Naive thymus-derived CD4-positive, alpha-beta T cell (primary cell): ENCODE measurements around the gene RHPN2. TPM values are rescaled to one million over a fixed set of nuclear protein-coding genes. Genes with fewer than 3 reads are reported as not detected.
"Not testable (repeated sequence)": the region's sequence is repeated elsewhere in the genome, so short reads cannot be mapped to it uniquely, and the experiment has no call there.

ENCODE experiments used
- ATAC-seq: fragments of 150-1000 bp; cut with Tn5 transposase; 2 replicates; pipeline ENCODE4 v1.10.0; 2021; ENCODE audit warnings: mild to moderate bottlenecking, moderate library complexity
- CTCF ChIA-PET: fragments of 350-600 bp; sonication (Branson Sonifier 250); formaldehyde crosslinking; loops from one replicate; lab custom pipeline; 2021; ENCODE audit warnings: antibody characterized with exemption; lab: Charles Lee
- POLR2A ChIA-PET: fragments of 350-600 bp; sonication (Branson Sonifier 250); formaldehyde crosslinking; loops from one replicate; lab custom pipeline; 2021; ENCODE audit warnings: antibody characterized with exemption, inconsistent platforms; lab: Charles Lee
- DNase-seq, 9 donors: peaks; one replicate each; pipeline versions ENCODE4 v3.0.0 to v3.0.0-alpha.2; 2020 to 2022; ENCODE audit warnings: mixed read lengths in 1 of 9
- H3K27ac ChIP-seq: one replicate; pipeline ENCODE4 v1.7.0; 2013; ENCODE audit warnings: mild to moderate bottlenecking, low read depth, low read length, moderate library complexity
- H3K27me3 ChIP-seq, 2 donors: one replicate each; pipeline ENCODE4 v1.7.0; 2013; ENCODE audit warnings: low read length in 2 of 2, mild to moderate bottlenecking in 2 of 2, moderate library complexity in 2 of 2; ENCODE audit not compliant: control insufficient read depth in 2 of 2, insufficient read depth in 2 of 2
- H3K36me3 ChIP-seq, 3 experiments: 1 replicate in 2 of 3; 2 replicates in 1 of 3; pipeline ENCODE4 v1.7.0; 2013; ENCODE audit warnings: low read length in 3 of 3, mild to moderate bottlenecking in 3 of 3, moderate library complexity in 1 of 3; ENCODE audit not compliant: insufficient read depth in 3 of 3, control insufficient read depth in 2 of 3
- H3K4me1 ChIP-seq, 2 donors: one replicate each; pipeline ENCODE4 v1.7.0; 2013; ENCODE audit warnings: low read length in 2 of 2, mild to moderate bottlenecking in 2 of 2, moderate library complexity in 1 of 2; ENCODE audit not compliant: control insufficient read depth in 2 of 2, insufficient read depth in 2 of 2
- H3K4me3 ChIP-seq: 2 replicates; pipeline ENCODE4 v1.7.0; 2013; ENCODE audit warnings: mild to moderate bottlenecking, low read length
- H3K9me3 ChIP-seq, 3 experiments: 1 replicate in 2 of 3; 2 replicates in 1 of 3; pipeline ENCODE4 v1.7.0; 2013; ENCODE audit warnings: low read length in 3 of 3; ENCODE audit not compliant: control insufficient read depth in 2 of 3
- H3K27ac Mint-ChIP-seq, 9 donors: one replicate each; pipeline ENCODE4 v1.8.0; 2020 to 2022; ENCODE audit warnings: mixed read lengths in 9 of 9, mild to moderate bottlenecking in 8 of 9, moderate library complexity in 5 of 9, inconsistent platforms in 2 of 9
- H3K27me3 Mint-ChIP-seq, 5 donors: one replicate each; pipeline ENCODE4 v1.8.0; 2021 to 2022; ENCODE audit warnings: mixed read lengths in 5 of 5, mild to moderate bottlenecking in 1 of 5
- H3K36me3 Mint-ChIP-seq, 5 donors: one replicate each; pipeline ENCODE4 v1.8.0; 2020 to 2022; ENCODE audit warnings: mixed read lengths in 5 of 5, mild to moderate bottlenecking in 3 of 5, inconsistent platforms in 1 of 5
- H3K4me1 Mint-ChIP-seq, 7 donors: one replicate each; pipeline ENCODE4 v1.8.0; 2020 to 2022; ENCODE audit warnings: mixed read lengths in 7 of 7, mild to moderate bottlenecking in 3 of 7, inconsistent platforms in 1 of 7
- H3K4me3 Mint-ChIP-seq, 10 donors: one replicate each; pipeline ENCODE4 v1.8.0; 2020 to 2022; ENCODE audit warnings: mild to moderate bottlenecking in 10 of 10, mixed read lengths in 10 of 10, moderate library complexity in 6 of 10, inconsistent platforms in 2 of 10
- H3K9me3 Mint-ChIP-seq, 11 donors: one replicate each; pipeline ENCODE4 v1.8.0; 2020 to 2022; ENCODE audit warnings: mixed read lengths in 11 of 11, mild to moderate bottlenecking in 4 of 11, inconsistent platforms in 1 of 11, moderate library complexity in 1 of 11
- intact Hi-C, 2 donors: fragments of 100-400 bp; cut with micrococcal nuclease; formaldehyde crosslinking; loops; one replicate each; pipeline ENCODE4 v1.15.1; 2023
- polyA plus RNA-seq, 2 donors: library from polyadenylated mRNA; unstranded; fragments of 300-500 nt; fragmentation: Illumina TruSeq; gene quantifications; one replicate each; pipeline ENCODE4 v1.2.3, GENCODE V29; 2021
- total RNA-seq, 6 experiments: library from RNA in 5 of 6; stranded (reverse) in 5 of 6; gene quantifications; 1 replicate in 5 of 6; 2 replicates in 1 of 6; pipeline ENCODE4 v1.2.3 and lab custom pipeline; 2021 to 2026

Gene RHPN2
- total and polyA plus RNA-seq, 7 experiments from 2014 or later: 0.16 to 2.6 (median 0.34) TPM; not detected in 2

- H3K27ac ChIP-seq, H3K9me3 Mint-ChIP-seq, H3K36me3 Mint-ChIP-seq, intact Hi-C loops, DNase-seq, CTCF ChIA-PET, H3K27me3 Mint-ChIP-seq, POLR2A ChIA-PET, H3K4me1 ChIP-seq, H3K27me3 ChIP-seq, H3K36me3 ChIP-seq, H3K9me3 ChIP-seq, H3K4me3 ChIP-seq, ATAC-seq: not testable (repeated sequence)
- H3K4me1 Mint-ChIP-seq: peaks cover 7 to 15% (median 9%) of the 10 kb centered on the region in 7 donors
- H3K4me3 Mint-ChIP-seq: peak overlapping the region in 3 of 10 donors; percentile 84 to 92 (median 87)
- H3K27ac Mint-ChIP-seq: peak overlapping the region in 6 of 9 donors; percentile 62 to 92 (median 86)
These were observed 28.1 kb downstream of the RHPN2 start for GRCh38 chr19:33036370-33037167.

DNA sequence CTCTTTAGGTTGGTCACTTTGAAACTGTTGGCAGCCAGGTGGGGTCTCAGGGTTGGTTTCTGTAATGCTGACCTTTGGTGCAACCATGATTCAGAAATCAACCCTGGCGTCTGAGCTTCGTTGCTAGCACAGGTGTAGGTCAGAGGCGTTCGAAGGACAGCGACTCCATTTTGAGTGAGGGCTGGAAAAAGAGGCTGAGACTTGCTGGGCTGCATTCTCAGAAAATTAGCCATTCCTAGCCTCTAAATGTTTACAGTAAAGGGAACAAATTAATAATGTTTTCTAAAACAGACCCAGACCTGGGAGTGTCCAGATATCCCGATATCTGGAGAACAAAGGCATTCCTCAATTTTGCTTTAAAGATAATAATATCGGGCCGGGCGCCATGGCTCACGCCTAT lies 29.2 kb downstream of the RHPN2 start:
- H3K4me3 ChIP-seq: no peak overlapping the region
- peak overlapping the region in 1 of 10 donors; percentile 13 for H3K4me3 Mint-ChIP-seq
- ChIA-PET CTCF (no interaction called here), POLR2A (no interaction called here)
- H3K27ac ChIP-seq: no peak overlapping the region
- no peak for DNase-seq
- H3K4me1 Mint-ChIP-seq: peaks cover 7 to 15% (median 9%) of the 10 kb centered on the region in 7 donors
- H3K4me1 ChIP-seq: peaks cover 0 to 8% of the 10 kb centered on the region in 2 donors
- H3K27me3 ChIP-seq: no peaks in the 10 kb centered on the region
- H3K36me3 Mint-ChIP-seq: peaks cover 0 to 4% (median 0%) of the 10 kb centered on the region in 5 donors
- peaks cover 0 to 4% (median 2%) of the 10 kb centered on the region in 11 donors for H3K9me3 Mint-ChIP-seq
- intact Hi-C loops: no loop called here
- H3K9me3 ChIP-seq: no peaks in the 10 kb centered on the region
- H3K27ac Mint-ChIP-seq: no peak overlapping the region
- ATAC-seq: no peak
- no peaks in the 10 kb centered on the region for H3K27me3 Mint-ChIP-seq
- H3K36me3 ChIP-seq: no peaks in the 10 kb centered on the region

- no peak overlapping the region for H3K27ac ChIP-seq
- ATAC-seq: no peak
- ChIA-PET POLR2A (no interaction called here), CTCF (no interaction called here)
- H3K27me3 Mint-ChIP-seq: no peaks in the 10 kb centered on the region
- no peak overlapping the region for H3K4me3 Mint-ChIP-seq
- no peak overlapping the region for H3K4me3 ChIP-seq
- H3K36me3 ChIP-seq: no peaks in the 10 kb centered on the region
- no peaks in the 10 kb centered on the region for H3K27me3 ChIP-seq
- H3K4me1 Mint-ChIP-seq: peaks cover 2 to 5% (median 4%) of the 10 kb centered on the region in 7 donors
- H3K27ac Mint-ChIP-seq: no peak overlapping the region
- H3K4me1 ChIP-seq: peaks cover 0 to under 1% of the 10 kb centered on the region in 2 donors
- peaks cover 0 to 5% (median 0%) of the 10 kb centered on the region in 3 experiments for H3K9me3 ChIP-seq
- H3K9me3 Mint-ChIP-seq: peaks cover 2 to 29% (median 9%) of the 10 kb centered on the region in 11 donors
- H3K36me3 Mint-ChIP-seq: peaks cover 0 to 4% (median 4%) of the 10 kb centered on the region in 5 donors
- intact Hi-C loops: no loop called here
- DNase-seq: no peak
These were observed 32.4 kb downstream of the RHPN2 start for GRCh38 chr19:33032218-33032781.

GRCh38 chr19:33029746-33030303 lies 34.9 kb downstream of the RHPN2 start:
- Histone ChIP-seq H3K27ac (no peak overlapping the region), H3K36me3 (no peaks in the 10 kb centered on the region), H3K27me3 (no peaks in the 10 kb centered on the region), H3K4me3 (no peak overlapping the region), H3K4me1 (no peaks in the 10 kb centered on the region), H3K9me3 (peaks cover 0 to 5% (median 0%) of the 10 kb centered on the region in 3 experiments)
- ChIA-PET CTCF (no interaction called here), POLR2A (no interaction called here)
- no peak for ATAC-seq
- DNase-seq: no peak
- H3K27ac Mint-ChIP-seq: no peak overlapping the region
- H3K36me3 Mint-ChIP-seq: peaks cover 0 to 5% (median 4%) of the 10 kb centered on the region in 5 donors
- no peaks in the 10 kb centered on the region for H3K4me1 Mint-ChIP-seq
- H3K9me3 Mint-ChIP-seq: peaks cover 2 to 38% (median 9%) of the 10 kb centered on the region in 11 donors
- H3K4me3 Mint-ChIP-seq: no peak overlapping the region
- H3K27me3 Mint-ChIP-seq: peaks cover 0 to 6% (median 4%) of the 10 kb centered on the region in 5 donors
- intact Hi-C loops: no loop called here

- H3K4me3 Mint-ChIP-seq, H3K27me3 ChIP-seq, H3K27ac ChIP-seq, H3K9me3 ChIP-seq, intact Hi-C loops, POLR2A ChIA-PET, H3K27me3 Mint-ChIP-seq, H3K4me1 ChIP-seq, H3K36me3 ChIP-seq, CTCF ChIA-PET, H3K4me1 Mint-ChIP-seq, ATAC-seq, H3K36me3 Mint-ChIP-seq, H3K27ac Mint-ChIP-seq, DNase-seq, H3K4me3 ChIP-seq: not testable (repeated sequence)
- H3K9me3 Mint-ChIP-seq: peaks cover 2 to 38% (median 9%) of the 10 kb centered on the region in 11 donors
These were observed 38.1 kb downstream of the RHPN2 start for GRCh38 chr19:33026602-33027001.

- H3K36me3 Mint-ChIP-seq, H3K27me3 Mint-ChIP-seq, H3K36me3 ChIP-seq, H3K27ac ChIP-seq, H3K4me1 ChIP-seq, CTCF ChIA-PET, H3K4me1 Mint-ChIP-seq, H3K4me3 ChIP-seq, POLR2A ChIA-PET, DNase-seq, H3K27ac Mint-ChIP-seq, H3K27me3 ChIP-seq, H3K9me3 ChIP-seq, H3K4me3 Mint-ChIP-seq, intact Hi-C loops, ATAC-seq: not testable (repeated sequence)
- peaks cover 2 to 36% (median 9%) of the 10 kb centered on the region in 11 donors for H3K9me3 Mint-ChIP-seq
These were observed 39.0 kb downstream of the RHPN2 start for GRCh38 chr19:33025468-33026238.
